ENCODE measurements around the gene VSIR.

- TF ChIP-seq CTCF (IDR thresholded peaks at IDR 0.05) (peak in 7 of 12 donors; percentile 14 to 44 (median 28)), POLR2A (IDR thresholded peaks at IDR 0.05) (no peak)
These were observed 47.2 kb downstream of the VSIR start for GRCh38 chr10:71725998-71726579.

All from heart left ventricle (tissue), 13 donors.